Common myeloid progenitor, CD34-positive (primary cell): ENCODE measurements around the gene OVCH2. TPM values are rescaled to one million over a fixed set of nuclear protein-coding genes. Genes with fewer than 3 reads are reported as not detected.
"Not testable (repeated sequence)": the region's sequence is repeated elsewhere in the genome, so short reads cannot be mapped to it uniquely, and the experiment has no call there.

Source experiments
- CTCF ChIA-PET: fragments of 350-600 bp; sonication (Branson Sonifier 250); formaldehyde crosslinking; loops from one replicate; lab custom pipeline; 2021; ENCODE audit warnings: antibody characterized with exemption; lab: Charles Lee
- POLR2A ChIA-PET: fragments of 350-600 bp; sonication (Branson Sonifier 250); formaldehyde crosslinking; loops from one replicate; lab custom pipeline; 2021; ENCODE audit warnings: antibody characterized with exemption; lab: Charles Lee
- DNase-seq, 3 donors: peaks; one replicate each; pipeline versions ENCODE4 v3.0.0 to v3.0.0-alpha.2; 2013
- H3K27ac ChIP-seq, 2 experiments: 1 replicate in 1 of 2; 2 replicates in 1 of 2; pipeline ENCODE4 v1.7.0; 2013; ENCODE audit warnings: inconsistent platforms in 2 of 2, low read length in 2 of 2, mild to moderate bottlenecking in 2 of 2, low read depth in 1 of 2, moderate library complexity in 1 of 2; ENCODE audit not compliant: severe bottlenecking in 2 of 2, insufficient read depth in 1 of 2, poor library complexity in 1 of 2
- H3K27me3 ChIP-seq, 5 experiments: replicated peaks in 2 of 5; 1 replicate in 3 of 5; 2 replicates in 2 of 5; pipeline versions ENCODE4 v1.6.1 to v1.7.0; 2013; ENCODE audit warnings: low read length in 4 of 5, mild to moderate bottlenecking in 2 of 5, moderate library complexity in 2 of 5, inconsistent platforms in 1 of 5; ENCODE audit not compliant: insufficient read depth in 5 of 5, control insufficient read depth in 4 of 5
- H3K36me3 ChIP-seq, 4 experiments: 1 replicate in 2 of 4; 2 replicates in 2 of 4; pipeline versions ENCODE4 v1.6.1 to v1.7.0; 2013; ENCODE audit warnings: low read length in 3 of 4, control low read depth in 1 of 4, mild to moderate bottlenecking in 1 of 4; ENCODE audit not compliant: control insufficient read depth in 4 of 4, insufficient read depth in 4 of 4
- H3K4me1 ChIP-seq, 4 experiments: 1 replicate in 3 of 4; 2 replicates in 1 of 4; pipeline versions ENCODE4 v1.6.1 to v1.7.1; 2013; ENCODE audit warnings: low read length in 3 of 4, mild to moderate bottlenecking in 3 of 4, control low read depth in 1 of 4, inconsistent platforms in 1 of 4, moderate library complexity in 1 of 4; ENCODE audit not compliant: control insufficient read depth in 4 of 4, insufficient read depth in 4 of 4; ENCODE audit errors: control extremely low read depth in 1 of 4
- H3K4me3 ChIP-seq, 7 experiments: 1 replicate in 4 of 7; 2 replicates in 3 of 7; pipeline versions ENCODE4 v1.5.1 to v1.7.0; 2013; ENCODE audit warnings: mild to moderate bottlenecking in 7 of 7, low read length in 6 of 7, moderate library complexity in 6 of 7, inconsistent platforms in 2 of 7, low read depth in 2 of 7, control low read depth in 1 of 7; ENCODE audit not compliant: insufficient read depth in 4 of 7, control insufficient read depth in 1 of 7; ENCODE audit errors: extremely low read depth in 1 of 7
- H3K9me3 ChIP-seq, 5 experiments: 1 replicate in 4 of 5; 2 replicates in 1 of 5; pipeline versions ENCODE4 v1.6.1 to v1.7.1; 2013; ENCODE audit warnings: low read length in 4 of 5, mild to moderate bottlenecking in 2 of 5, inconsistent platforms in 1 of 5, low read depth in 1 of 5, moderate library complexity in 1 of 5; ENCODE audit not compliant: control insufficient read depth in 4 of 5, insufficient read depth in 2 of 5; ENCODE audit errors: control extremely low read depth in 1 of 5
- WGBS: methylation state at CpG from one replicate; pipeline ENCODE4 v1.1.5; 2013; ENCODE audit not compliant: insufficient coverage; 5-methylcytosine and 5-hydroxymethylcytosine counted together
- polyA plus RNA-seq: library from polyadenylated mRNA; unstranded; fragments of 120-200 nt; gene quantifications from one replicate; pipeline ENCODE4 v1.2.1, GENCODE V29; 2013

Gene OVCH2
- not detected for polyA plus RNA-seq

- Histone ChIP-seq H3K27me3 (peaks cover 3 to 39% (median 4%) of the 10 kb centered on the region in 5 experiments), H3K36me3 (no peaks in the 10 kb centered on the region), H3K9me3 (no peaks in the 10 kb centered on the region), H3K4me3 (no peak within 1 kb of the TSS), H3K27ac (no peak within 1 kb of the TSS), H3K4me1 (no peaks in the 10 kb centered on the region)
- no CpG with 5 or more reads among the region's 2 CpGs for WGBS
- DNase-seq: no peak
- ChIA-PET POLR2A (no interaction called here), CTCF (interaction anchor here (1.4 kb wide), 1 partner anchor 44 kb away, joined by 5 read pairs; no protein-coding TSS in a partner anchor)
Observed at GRCh38 chr11:7706377-7706776, at the start of gene OVCH2. TSS of gene OVCH2 (minus strand) at chr11:7706477. CDS start at chr11:7706394, 83 bp downstream.

- Histone ChIP-seq H3K27ac (no peak overlapping the region), H3K4me1 (no peaks in the 10 kb centered on the region), H3K27me3 (no peaks in the 10 kb centered on the region), H3K36me3 (no peaks in the 10 kb centered on the region), H3K9me3 (no peaks in the 10 kb centered on the region), H3K4me3 (no peak overlapping the region)
- ChIA-PET POLR2A (no interaction called here), CTCF (no interaction called here)
- DNase-seq: no peak
- WGBS: 100% methylated on average over 1 of the region's 2 CpGs
Observed at GRCh38 chr11:7749456-7749855, 43.2 kb upstream of the OVCH2 start.

GRCh38 chr11:7734767-7735166 lies 28.5 kb upstream of the OVCH2 start:
- H3K4me3 ChIP-seq, CTCF ChIA-PET, DNase-seq, H3K27me3 ChIP-seq, H3K27ac ChIP-seq, H3K36me3 ChIP-seq, H3K4me1 ChIP-seq, POLR2A ChIA-PET, H3K9me3 ChIP-seq: not testable (repeated sequence)
- WGBS: 91% methylated on average over 7 of the region's 14 CpGs

- WGBS: no CpG with 5 or more reads among the region's 3 CpGs
- POLR2A ChIA-PET: no interaction called here
- no peaks in the 10 kb centered on the region for H3K4me1 ChIP-seq
- H3K9me3 ChIP-seq: peaks cover 0 to 2% (median 0%) of the 10 kb centered on the region in 5 experiments
- no peaks in the 10 kb centered on the region for H3K27me3 ChIP-seq
- DNase-seq: no peak
- H3K36me3 ChIP-seq: no peaks in the 10 kb centered on the region
- no peak overlapping the region for H3K27ac ChIP-seq
- no peak overlapping the region for H3K4me3 ChIP-seq
- CTCF ChIA-PET: no interaction called here
Observed at GRCh38 chr11:7714786-7715185, 8.5 kb upstream of the OVCH2 start.

- CTCF ChIA-PET: no interaction called here
- no peaks in the 10 kb centered on the region for H3K4me1 ChIP-seq
- POLR2A ChIA-PET: no interaction called here
- H3K36me3 ChIP-seq: no peaks in the 10 kb centered on the region
- H3K9me3 ChIP-seq: no peaks in the 10 kb centered on the region
- H3K27ac ChIP-seq: no peak overlapping the region
- H3K27me3 ChIP-seq: peaks cover 3 to 33% (median 6%) of the 10 kb centered on the region in 5 experiments
- WGBS: 78% methylated on average over 5 of the region's 5 CpGs
- DNase-seq: no peak
- H3K4me3 ChIP-seq: no peak overlapping the region
Observed at GRCh38 chr11:7703740-7704139, 2.5 kb downstream of the OVCH2 start.

- no peak for DNase-seq
- Histone ChIP-seq H3K4me3 (no peak overlapping the region), H3K36me3 (no peaks in the 10 kb centered on the region), H3K9me3 (no peaks in the 10 kb centered on the region), H3K27ac (no peak overlapping the region), H3K4me1 (no peaks in the 10 kb centered on the region), H3K27me3 (peaks cover 7 to 30% (median 9%) of the 10 kb centered on the region in 5 experiments)
- POLR2A ChIA-PET: no interaction called here
- WGBS: 79% methylated on average over 5 of the region's 5 CpGs
- CTCF ChIA-PET: interaction anchor here (1.0 to 2.4 kb wide), 4 partner anchors 9 to 598 kb away, joined by 4 to 9 read pairs (median 8); no protein-coding TSS in a partner anchor
Observed at GRCh38 chr11:7696424-7696823, 9.9 kb downstream of the OVCH2 start.

GRCh38 chr11:7694235-7694634 lies 12.0 kb downstream of the OVCH2 start:
- 56% methylated on average over 1 of the region's 3 CpGs for WGBS
- Histone ChIP-seq H3K9me3 (no peaks in the 10 kb centered on the region), H3K27ac (no peak overlapping the region), H3K4me3 (no peak overlapping the region), H3K36me3 (no peaks in the 10 kb centered on the region), H3K27me3 (peaks cover 7 to 38% (median 14%) of the 10 kb centered on the region in 5 experiments), H3K4me1 (no peaks in the 10 kb centered on the region)
- CTCF ChIA-PET: interaction anchor here (1.0 to 2.4 kb wide), 7 partner anchors 8 to 596 kb away, joined by 3 to 9 read pairs (median 8); no protein-coding TSS in a partner anchor
- POLR2A ChIA-PET: no interaction called here
- no peak for DNase-seq
